ENCODE results near the gene ZBTB47. TPM values are rescaled to one million over a fixed set of nuclear protein-coding genes. Genes with fewer than 3 reads are reported as not detected.
A peak's percentile ranks its signal among the peaks of the same experiment; 100 is the strongest.

ZBTB47 gene
- total RNA-seq, result 1 to 10 TPM; 1.0 to 1.1 TPM

DNA sequence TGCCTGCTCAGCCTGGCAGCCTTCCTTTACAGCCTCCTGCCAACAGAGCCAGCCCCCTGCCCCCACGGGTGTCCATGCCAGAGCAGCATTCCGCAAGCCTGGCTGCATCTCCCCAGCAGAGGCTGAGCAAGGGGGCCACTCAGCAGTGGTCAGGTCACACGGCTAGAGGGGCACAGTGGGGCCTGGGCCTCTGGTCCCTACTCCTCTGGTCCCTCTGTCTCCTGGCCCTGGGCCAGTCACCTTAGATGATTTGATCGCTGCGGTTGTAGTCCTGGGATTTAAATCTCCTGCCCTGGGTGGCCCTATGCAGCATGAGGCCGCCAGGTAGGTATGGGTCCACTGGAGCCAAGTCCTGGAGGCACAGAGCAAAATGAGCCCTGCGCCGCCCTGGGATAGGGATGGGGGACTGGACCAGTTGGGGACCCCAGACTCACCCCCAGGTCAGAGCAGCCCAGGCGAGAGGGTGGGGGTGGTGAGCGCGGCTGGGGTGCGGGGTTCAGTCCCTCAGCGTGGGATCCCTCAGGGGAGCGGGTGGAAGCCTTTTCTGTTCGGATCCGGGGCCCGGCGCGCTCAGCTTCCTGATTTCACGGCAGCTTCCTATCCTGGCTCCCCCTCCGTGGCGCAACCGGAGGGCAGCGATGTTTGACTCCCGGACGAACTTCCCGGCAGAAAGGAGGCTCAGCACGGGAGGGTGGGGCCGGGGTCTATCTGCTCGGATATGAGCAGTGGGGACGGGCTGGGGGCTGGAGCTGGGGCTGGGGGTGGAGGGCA is at the start of gene ZBTB47:
Gene ZBTB47, plus strand, starts transcription at position 138 of the 771 bp plus-strand sequence. CDS start 4,659 bp downstream, outside the sequence.
- Mint-ChIP-seq H3K4me3 (peak within 1 kb of the TSS; percentile 75), H3K27me3 (no peaks in the 10 kb centered on the region), H3K27ac (no peak within 1 kb of the TSS), H3K36me3 (no peaks in the 10 kb centered on the region), H3K9me3 (no peaks in the 10 kb centered on the region), H3K4me1 (ENCODE audit: low read depth) (peaks cover 11% of the 10 kb centered on the region)
- DNase-seq, result no peak
- CTCF ChIA-PET, result interaction anchor here (1.2 kb wide), 1 partner anchor 89 kb away, joined by 3 read pairs; no protein-coding TSS in a partner anchor
- POLR2A ChIA-PET, result interaction anchor here (1.2 kb wide), 1 partner anchor 53 kb away, joined by 3 read pairs; the partner anchor contains the start of gene NKTR
- intact Hi-C loops (cut with micrococcal nuclease), result loop anchor here (5.0 kb wide), 1 partner anchor 89 kb away; no protein-coding TSS in a partner anchor

DNA sequence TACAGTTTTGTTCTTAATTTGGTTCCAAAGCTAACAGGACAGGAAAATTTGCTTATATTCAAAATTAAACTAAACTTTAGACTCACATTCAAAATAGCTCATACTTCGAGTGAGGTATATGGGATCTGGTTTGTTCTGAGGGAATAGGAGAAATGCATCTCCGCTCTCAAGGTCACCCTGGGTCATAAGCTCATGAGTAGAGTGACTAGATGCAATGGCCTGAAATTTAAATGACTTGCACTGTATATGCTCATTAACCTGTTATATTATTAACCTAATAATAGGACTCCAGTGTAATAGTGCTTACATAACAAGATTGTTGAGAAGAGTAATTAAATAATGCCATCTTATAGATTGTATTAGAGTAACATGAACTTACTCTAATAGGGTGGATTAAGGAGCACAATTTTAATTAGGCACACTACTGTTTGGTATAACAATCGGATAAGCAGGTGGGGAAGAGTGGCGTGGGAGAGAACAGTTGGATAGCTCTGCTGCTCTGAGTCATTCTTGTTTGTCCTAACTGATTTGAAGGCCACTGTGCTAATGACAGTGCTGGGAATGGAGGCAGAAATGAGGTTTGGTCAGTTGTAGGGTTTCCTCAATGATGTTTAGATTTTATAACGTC is 47.8 kb upstream of the ZBTB47 start:
- POLR2A ChIA-PET, result no interaction called here
- peaks cover 31% of the 10 kb centered on the region for H3K36me3 Mint-ChIP-seq
- peaks cover 8% of the 10 kb centered on the region for H3K9me3 Mint-ChIP-seq

DNA sequence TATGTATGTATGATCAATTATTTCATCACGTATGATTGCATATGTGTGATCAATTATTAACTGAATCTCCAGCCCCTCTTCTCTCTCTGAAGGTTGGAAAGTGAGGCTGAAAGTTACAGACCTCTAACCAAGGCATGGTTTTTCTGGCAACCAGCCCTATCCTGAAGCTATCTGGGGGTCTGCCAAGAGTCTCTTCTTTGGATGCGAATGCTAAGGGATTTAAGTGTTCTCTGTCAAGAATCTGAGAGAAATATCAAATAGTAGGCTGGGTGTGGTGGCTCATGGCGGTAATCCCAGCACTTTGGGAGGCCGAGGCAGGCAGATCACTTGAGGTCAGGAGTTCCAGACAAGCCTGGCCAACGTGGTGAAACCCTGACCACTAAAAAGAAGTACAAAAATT is 44.9 kb upstream of the ZBTB47 start:
- Mint-ChIP-seq H3K4me1 (ENCODE audit: low read depth) (peaks cover 83% of the 10 kb centered on the region), H3K4me3 (no peak overlapping the region), H3K27ac (no peak overlapping the region), H3K36me3 (peaks cover 30% of the 10 kb centered on the region), H3K9me3 (peaks cover 6% of the 10 kb centered on the region), H3K27me3 (no peaks in the 10 kb centered on the region)
- ChIA-PET CTCF (interaction anchor here (0.7 kb wide), 1 partner anchor 18 kb away, joined by 3 read pairs; no protein-coding TSS in a partner anchor), POLR2A (interaction anchor here (3.8 kb wide), 1 partner anchor 8 kb away, joined by 12 read pairs; the partner anchor contains the start of gene NKTR)
- intact Hi-C loops (cut with micrococcal nuclease), result no loop called here
- DNase-seq, result no peak

More for the DNA sequence above, 47.8 kb upstream of the ZBTB47 start:
- CTCF ChIA-PET, result interaction anchor here (1.3 kb wide), 1 partner anchor 8 kb away, joined by 5 read pairs; no protein-coding TSS in a partner anchor
- peaks cover 67% of the 10 kb centered on the region for H3K4me1 Mint-ChIP-seq (ENCODE audit: low read depth)
- no peaks in the 10 kb centered on the region for H3K27me3 Mint-ChIP-seq
- no peak overlapping the region for H3K27ac Mint-ChIP-seq
- no peak for DNase-seq
- no peak overlapping the region for H3K4me3 Mint-ChIP-seq
- intact Hi-C loops (cut with micrococcal nuclease), result no loop called here

DNA sequence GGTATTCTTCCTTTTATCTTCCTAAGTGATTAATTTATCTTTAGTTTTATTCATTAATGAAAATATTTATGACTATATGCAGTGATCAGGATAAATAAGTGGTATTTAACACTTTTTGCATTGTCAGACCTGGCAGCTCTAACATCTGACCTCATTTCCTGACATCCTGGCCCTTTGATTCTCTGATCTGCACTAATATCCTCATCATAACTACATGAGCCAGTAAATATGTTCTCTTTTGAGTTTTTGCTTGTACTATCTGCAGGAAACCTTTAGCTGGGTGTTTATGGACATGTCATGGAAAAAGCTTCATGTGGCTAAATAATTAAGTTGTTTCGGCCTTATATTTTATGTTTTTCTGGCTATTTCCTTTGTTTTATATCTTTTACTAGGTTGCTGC is 42.5 kb upstream of the ZBTB47 start:
- Mint-ChIP-seq H3K4me3 (no peak overlapping the region), H3K36me3 (peaks cover 20% of the 10 kb centered on the region), H3K27me3 (no peaks in the 10 kb centered on the region), H3K4me1 (ENCODE audit: low read depth) (peaks cover 74% of the 10 kb centered on the region), H3K27ac (peak overlapping the region; percentile 33), H3K9me3 (no peaks in the 10 kb centered on the region)
- CTCF ChIA-PET, result interaction anchor here (6.2 kb wide), 1 partner anchor 9 kb away, joined by 38 read pairs; the partner anchor contains the start of gene NKTR
- intact Hi-C loops (cut with micrococcal nuclease), result no loop called here
- POLR2A ChIA-PET, result interaction anchor here (0.7 to 3.8 kb wide), 3 partner anchors 9 to 20 kb away, joined by 4 to 12 read pairs (median 4); partner anchors contain the start of genes NKTR and SS18L2
- DNase-seq, result no peak

DNA sequence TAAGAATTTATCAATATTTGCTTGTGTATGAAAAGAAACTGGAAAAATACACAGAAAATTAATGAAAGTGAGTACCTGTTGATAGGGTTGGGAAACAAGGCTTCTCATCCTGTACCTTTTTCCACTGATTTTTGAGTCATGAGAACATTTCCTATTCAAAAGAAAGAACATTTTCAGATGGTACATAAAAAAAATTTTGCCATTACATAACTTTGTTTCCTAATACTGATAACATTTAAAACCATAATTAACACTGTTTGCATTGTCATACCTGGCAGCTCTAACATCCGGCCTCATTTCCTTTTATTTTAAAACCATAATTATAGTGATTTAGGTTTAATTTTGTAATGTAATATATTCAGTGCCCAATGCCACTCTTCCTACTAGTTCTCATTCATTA is 41.3 kb upstream of the ZBTB47 start:
- Mint-ChIP-seq H3K27me3 (no peaks in the 10 kb centered on the region), H3K4me3 (no peak overlapping the region), H3K4me1 (ENCODE audit: low read depth) (peaks cover 79% of the 10 kb centered on the region), H3K27ac (peak overlapping the region; percentile 16), H3K36me3 (peaks cover 17% of the 10 kb centered on the region), H3K9me3 (no peaks in the 10 kb centered on the region)
- CTCF ChIA-PET, result interaction anchor here (0.9 to 6.2 kb wide), 4 partner anchors 10 to 26 kb away, joined by 3 to 38 read pairs (median 3); partner anchors contain the start of gene NKTR
- intact Hi-C loops (cut with micrococcal nuclease), result no loop called here
- no peak for DNase-seq
- POLR2A ChIA-PET, result no interaction called here

DNA sequence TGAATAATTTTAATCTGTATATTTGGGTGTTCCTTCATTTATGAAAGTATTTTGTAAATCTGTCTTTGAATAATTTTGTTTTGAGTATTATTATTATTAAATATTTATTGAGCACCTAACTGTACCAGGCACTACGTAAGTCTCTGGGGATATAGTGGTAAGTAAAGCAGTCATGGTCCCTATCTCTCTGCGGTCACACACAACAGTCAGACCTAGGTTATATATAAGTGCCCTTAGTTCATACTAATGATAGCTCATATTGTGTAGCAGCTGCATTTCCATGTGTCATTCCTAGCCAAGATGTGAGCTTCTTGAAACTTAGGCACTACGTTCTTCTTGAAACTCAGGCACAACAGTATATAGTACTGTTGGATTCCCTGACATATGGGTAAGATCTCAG is 40.6 kb upstream of the ZBTB47 start:
- Mint-ChIP-seq H3K4me3 (no peak overlapping the region), H3K27ac (peak overlapping the region; percentile 16), H3K27me3 (no peaks in the 10 kb centered on the region), H3K9me3 (no peaks in the 10 kb centered on the region), H3K36me3 (peaks cover 15% of the 10 kb centered on the region), H3K4me1 (ENCODE audit: low read depth) (peaks cover 77% of the 10 kb centered on the region)
- no peak for DNase-seq
- intact Hi-C loops (cut with micrococcal nuclease), result no loop called here
- ChIA-PET CTCF (interaction anchor here (0.9 to 6.2 kb wide), 8 partner anchors 10 to 32 kb away, joined by 3 to 38 read pairs (median 4); partner anchors contain the start of genes NKTR and SEC22C), POLR2A (interaction anchor here (1.8 kb wide), 1 partner anchor 10 kb away, joined by 5 read pairs; no protein-coding TSS in a partner anchor)

DNA sequence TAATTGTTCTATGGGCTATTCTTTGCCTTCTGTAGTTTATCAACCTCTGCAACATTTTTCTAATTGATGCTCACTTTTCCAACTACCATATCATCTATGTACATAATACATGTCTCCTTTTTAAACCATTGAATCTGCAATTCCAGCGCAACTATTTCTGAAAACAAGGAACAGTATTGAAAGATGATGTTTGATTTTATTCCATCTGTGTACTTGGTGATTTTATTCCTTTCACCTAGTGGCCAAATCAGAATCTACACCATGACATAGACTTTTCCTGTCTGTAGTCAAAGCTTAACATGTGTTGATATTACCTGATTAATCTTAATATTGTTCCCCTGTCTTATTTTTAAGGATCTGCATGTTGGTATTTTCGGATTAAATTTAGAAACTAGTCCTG is 40.0 kb upstream of the ZBTB47 start:
- no peak overlapping the region for H3K4me3 Mint-ChIP-seq

DNA sequence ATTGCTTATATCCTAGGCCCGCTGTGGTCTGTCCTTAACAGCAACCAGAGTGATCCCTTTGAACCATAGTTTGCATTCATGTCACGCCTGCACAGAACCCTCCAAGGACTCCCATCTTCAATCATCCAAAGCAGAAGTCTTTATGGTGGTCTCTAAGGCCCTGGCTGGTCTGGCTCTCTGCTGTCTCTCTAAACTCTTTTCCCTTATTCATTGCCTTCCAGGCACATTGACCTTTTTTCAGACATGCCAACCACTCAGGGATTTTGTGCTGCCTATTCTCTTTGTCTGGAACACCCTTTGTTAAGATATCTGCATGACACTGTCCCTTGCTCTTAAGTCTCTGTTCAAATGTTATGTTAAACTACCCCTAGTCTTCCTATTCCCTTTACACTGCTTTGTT is 21.9 kb upstream of the ZBTB47 start:
- Mint-ChIP-seq H3K4me3 (no peak overlapping the region), H3K9me3 (no peaks in the 10 kb centered on the region), H3K36me3 (peaks cover 32% of the 10 kb centered on the region), H3K27me3 (no peaks in the 10 kb centered on the region), H3K4me1 (ENCODE audit: low read depth) (peaks cover 31% of the 10 kb centered on the region), H3K27ac (no peak overlapping the region)
- CTCF ChIA-PET, result no interaction called here
- POLR2A ChIA-PET, result no interaction called here
- intact Hi-C loops (cut with micrococcal nuclease), result no loop called here
- DNase-seq, result no peak

More for the DNA sequence above, 40.0 kb upstream of the ZBTB47 start:
- ChIA-PET CTCF (interaction anchor here (0.8 to 6.2 kb wide), 10 partner anchors 8 to 136 kb away, joined by 3 to 38 read pairs (median 5); partner anchors contain the start of genes NKTR, SEC22C and SS18L2), POLR2A (interaction anchor here (1.8 kb wide), 1 partner anchor 11 kb away, joined by 5 read pairs; no protein-coding TSS in a partner anchor)
- Mint-ChIP-seq H3K9me3 (no peaks in the 10 kb centered on the region), H3K4me1 (ENCODE audit: low read depth) (peaks cover 72% of the 10 kb centered on the region), H3K27ac (peak overlapping the region; percentile 2), H3K27me3 (no peaks in the 10 kb centered on the region), H3K36me3 (peaks cover 15% of the 10 kb centered on the region)
- DNase-seq, result no peak
- intact Hi-C loops (cut with micrococcal nuclease), result no loop called here

DNA sequence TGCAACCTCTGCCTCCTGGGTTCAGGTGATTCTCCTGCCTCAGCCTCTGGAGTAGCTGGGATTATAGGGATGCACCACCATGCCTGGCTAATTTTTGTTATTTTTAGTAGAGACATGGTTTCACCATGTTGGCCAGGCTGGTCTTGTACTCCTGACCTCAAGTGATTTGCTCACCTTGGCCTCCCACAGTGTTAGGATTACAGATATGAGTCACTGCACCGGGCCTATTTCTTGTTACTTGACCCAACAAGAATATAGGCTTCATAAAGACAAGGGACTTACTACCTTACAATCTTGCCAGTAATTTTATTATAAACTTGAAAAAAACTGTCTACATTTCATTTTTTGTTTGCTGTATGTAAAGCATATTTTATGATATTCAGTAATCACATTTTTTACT is 21.4 kb upstream of the ZBTB47 start:
- Mint-ChIP-seq H3K36me3 (peaks cover 31% of the 10 kb centered on the region), H3K27ac (no peak overlapping the region), H3K27me3 (no peaks in the 10 kb centered on the region), H3K4me3 (no peak overlapping the region), H3K9me3 (no peaks in the 10 kb centered on the region), H3K4me1 (ENCODE audit: low read depth) (peaks cover 30% of the 10 kb centered on the region)
- CTCF ChIA-PET, result no interaction called here
- intact Hi-C loops (cut with micrococcal nuclease), result no loop called here
- POLR2A ChIA-PET, result no interaction called here
- no peak for DNase-seq

DNA sequence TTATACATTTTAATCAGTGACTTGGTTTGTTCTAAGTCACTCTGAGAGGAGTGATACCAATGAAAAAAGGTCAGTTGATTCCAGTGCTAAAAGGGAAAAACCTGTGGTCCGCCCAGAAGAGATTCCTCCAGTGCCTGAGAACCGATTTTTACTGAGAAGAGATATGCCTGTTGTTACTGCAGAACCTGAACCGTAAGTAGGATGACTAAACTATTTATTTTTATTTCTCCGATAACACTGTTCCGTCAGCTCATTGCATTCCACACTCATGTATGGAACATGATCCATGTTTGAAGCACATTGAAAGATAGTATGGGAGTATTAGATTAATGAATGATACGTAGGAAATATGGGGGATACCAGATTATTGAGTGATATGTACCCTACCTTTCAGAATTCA is 20.0 kb upstream of the ZBTB47 start:
- CTCF ChIA-PET, result interaction anchor here (1.5 to 2.0 kb wide), 2 partner anchors 11 to 20 kb away, joined by 4 to 7 read pairs; no protein-coding TSS in a partner anchor
- no peaks in the 10 kb centered on the region for H3K9me3 Mint-ChIP-seq
- no peak overlapping the region for H3K27ac Mint-ChIP-seq
- H3K4me1 Mint-ChIP-seq (ENCODE audit: low read depth), result peaks cover 27% of the 10 kb centered on the region
- POLR2A ChIA-PET, result no interaction called here
- H3K4me3 Mint-ChIP-seq, result no peak overlapping the region
- H3K36me3 Mint-ChIP-seq, result peaks cover 28% of the 10 kb centered on the region
- no peaks in the 10 kb centered on the region for H3K27me3 Mint-ChIP-seq
- intact Hi-C loops (cut with micrococcal nuclease), result no loop called here
- no peak for DNase-seq

DNA sequence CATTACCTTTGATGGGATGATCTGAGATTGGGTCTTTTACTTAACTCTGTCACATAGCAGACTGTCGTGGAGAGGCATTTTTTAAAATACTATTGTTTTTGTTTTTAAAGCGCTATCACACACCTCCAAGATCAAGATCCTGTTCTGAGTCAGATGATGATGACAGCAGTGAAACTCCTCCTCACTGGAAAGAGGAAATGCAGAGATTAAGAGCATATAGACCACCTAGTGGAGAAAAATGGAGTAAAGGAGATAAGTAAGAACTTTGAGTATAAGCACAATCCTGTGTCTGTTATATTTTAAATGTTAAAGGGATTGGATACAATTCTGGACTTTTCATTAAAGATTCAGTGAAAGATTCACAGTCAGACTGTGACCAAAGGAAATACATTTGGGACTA is 18.4 kb upstream of the ZBTB47 start:
- ChIA-PET POLR2A (interaction anchor here (2.9 kb wide), 1 partner anchor 34 kb away, joined by 14 read pairs; the partner anchor contains the start of gene NKTR), CTCF (no interaction called here)
- H3K4me3 Mint-ChIP-seq, result no peak overlapping the region
- no peaks in the 10 kb centered on the region for H3K27me3 Mint-ChIP-seq
- H3K9me3 Mint-ChIP-seq, result no peaks in the 10 kb centered on the region
- H3K27ac Mint-ChIP-seq, result no peak overlapping the region
- intact Hi-C loops (cut with micrococcal nuclease), result no loop called here
- H3K4me1 Mint-ChIP-seq (ENCODE audit: low read depth), result peaks cover 20% of the 10 kb centered on the region
- H3K36me3 Mint-ChIP-seq, result peaks cover 28% of the 10 kb centered on the region
- DNase-seq, result no peak

DNA sequence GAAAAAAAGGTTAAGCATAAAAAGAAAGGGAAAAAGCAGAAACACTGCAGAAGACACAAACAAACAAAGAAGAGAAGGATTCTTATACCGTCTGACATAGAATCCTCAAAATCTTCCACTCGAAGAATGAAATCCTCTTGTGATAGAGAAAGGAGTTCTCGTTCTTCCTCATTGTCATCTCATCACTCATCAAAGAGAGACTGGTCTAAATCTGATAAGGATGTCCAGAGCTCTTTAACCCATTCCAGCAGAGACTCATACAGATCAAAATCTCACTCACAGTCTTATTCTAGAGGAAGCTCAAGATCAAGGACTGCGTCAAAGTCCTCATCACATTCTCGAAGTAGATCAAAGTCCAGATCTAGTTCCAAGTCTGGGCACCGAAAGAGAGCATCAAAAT is 16.5 kb upstream of the ZBTB47 start:
- no peak for DNase-seq
- no peaks in the 10 kb centered on the region for H3K27me3 Mint-ChIP-seq
- ChIA-PET CTCF (interaction anchor here (0.8 to 2.9 kb wide), 8 partner anchors 24 to 390 kb away, joined by 3 to 11 read pairs (median 4); partner anchors contain the start of genes NKTR, SEC22C and SS18L2), POLR2A (interaction anchor here (0.7 to 2.9 kb wide), 2 partner anchors 21 to 36 kb away, joined by 3 to 14 read pairs; partner anchors contain the start of gene NKTR)
- intact Hi-C loops (cut with micrococcal nuclease), result no loop called here
- H3K36me3 Mint-ChIP-seq, result peaks cover 26% of the 10 kb centered on the region
- H3K4me1 Mint-ChIP-seq (ENCODE audit: low read depth), result peaks cover 24% of the 10 kb centered on the region
- no peak overlapping the region for H3K4me3 Mint-ChIP-seq
- H3K9me3 Mint-ChIP-seq, result no peaks in the 10 kb centered on the region
- H3K27ac Mint-ChIP-seq, result no peak overlapping the region
